HG02678 (cell line): Measurements from ENCODE around the gene LRBA.
A peak's percentile ranks its signal among the peaks of the same experiment; 100 is the strongest.
"Not testable (repeated sequence)": the region's sequence is repeated elsewhere in the genome, so short reads cannot be mapped to it uniquely, and the experiment has no call there.

Experiments used
- ATAC-seq: cut with Tn5 transposase; IDR thresholded peaks from one replicate; pipeline ENCODE4 v1.9.1; 2021; ENCODE audit warnings: mild to moderate bottlenecking, moderate library complexity; ENCODE audit not compliant: unreplicated experiment

The LRBA gene

GRCh38 chr4:151014521-151015458 lies at the start of gene LRBA:
TSS of gene LRBA (minus strand) at chr4:151015284. CDS start at chr4:151014642, 642 bp downstream.
- ATAC-seq: peak; percentile 64

GRCh38 chr4:151063143-151063542 lies 48.1 kb upstream of the LRBA start:
- not testable (repeated sequence) for ATAC-seq

- ATAC-seq: no peak
Observed at GRCh38 chr4:151055539-151055938, 40.5 kb upstream of the LRBA start.

GRCh38 chr4:151052785-151053184 lies 37.7 kb upstream of the LRBA start:
- peak; percentile 6 for ATAC-seq

- ATAC-seq: no peak
Observed at GRCh38 chr4:151049430-151049884, 34.4 kb upstream of the LRBA start.

GRCh38 chr4:151048913-151049312 lies 33.8 kb upstream of the LRBA start:
- ATAC-seq: no peak

GRCh38 chr4:151046609-151047008 lies 31.5 kb upstream of the LRBA start:
- no peak for ATAC-seq

- ATAC-seq: no peak
Observed at GRCh38 chr4:151045907-151046306, 30.8 kb upstream of the LRBA start.

- no peak for ATAC-seq
Observed at GRCh38 chr4:151043803-151044515, 28.9 kb upstream of the LRBA start.

- no peak for ATAC-seq
Observed at GRCh38 chr4:151039733-151040132, 24.6 kb upstream of the LRBA start.

- ATAC-seq: no peak
Observed at GRCh38 chr4:151038452-151039157, 23.5 kb upstream of the LRBA start.

- no peak for ATAC-seq
Observed at GRCh38 chr4:151035911-151036310, 20.8 kb upstream of the LRBA start.

- no peak for ATAC-seq
Observed at GRCh38 chr4:151035328-151035727, 20.2 kb upstream of the LRBA start.

GRCh38 chr4:151034829-151035228 lies 19.7 kb upstream of the LRBA start:
- ATAC-seq: no peak

- peak; percentile 63 for ATAC-seq
Observed at GRCh38 chr4:151031831-151032605, 16.9 kb upstream of the LRBA start.

GRCh38 chr4:151029537-151029936 lies 14.5 kb upstream of the LRBA start:
- ATAC-seq: no peak

- ATAC-seq: not testable (repeated sequence)
Observed at GRCh38 chr4:151029006-151029405, 13.9 kb upstream of the LRBA start.

- ATAC-seq: no peak
Observed at GRCh38 chr4:151025759-151026158, 10.7 kb upstream of the LRBA start.

- ATAC-seq: no peak
Observed at GRCh38 chr4:151022586-151022985, 7.5 kb upstream of the LRBA start.

- ATAC-seq: no peak
Observed at GRCh38 chr4:151021637-151022334, 6.7 kb upstream of the LRBA start.
